NCI-H2107 treated with DMSO at 0.1 percent for 48 hours (cell line): ENCODE measurements around the gene ASAP2.

ENCODE experiments used
- DNase-seq: peaks from one replicate; lab custom pipeline; 2025; ENCODE audit not compliant: unreplicated experiment; lab: John Stamatoyannopoulos, UW

Gene ASAP2

GRCh38 chr2:9230051-9230802 lies 23.6 kb downstream of the ASAP2 start:
- no peak for DNase-seq

GRCh38 chr2:9230881-9231280 lies 24.3 kb downstream of the ASAP2 start:
- DNase-seq, result no peak

- no peak for DNase-seq
These were observed 24.9 kb downstream of the ASAP2 start for GRCh38 chr2:9231291-9232165.

- DNase-seq, result no peak
These were observed 25.5 kb downstream of the ASAP2 start for GRCh38 chr2:9232166-9232479.

- DNase-seq, result no peak
These were observed 26.3 kb downstream of the ASAP2 start for GRCh38 chr2:9232886-9233285.

- no peak for DNase-seq
These were observed 28.1 kb downstream of the ASAP2 start for GRCh38 chr2:9234680-9235146.

- DNase-seq, result no peak
These were observed 28.8 kb downstream of the ASAP2 start for GRCh38 chr2:9235147-9236044.

GRCh38 chr2:9236045-9236344 lies 29.4 kb downstream of the ASAP2 start:
- DNase-seq, result no peak

- no peak for DNase-seq
These were observed 30.3 kb downstream of the ASAP2 start for GRCh38 chr2:9236867-9237266.

- DNase-seq, result no peak
These were observed 31.2 kb downstream of the ASAP2 start for GRCh38 chr2:9237831-9238230.

GRCh38 chr2:9238591-9239326 lies 32.1 kb downstream of the ASAP2 start:
- no peak for DNase-seq

- DNase-seq, result no peak
These were observed 33.0 kb downstream of the ASAP2 start for GRCh38 chr2:9239616-9240015.

- DNase-seq, result no peak
These were observed 34.1 kb downstream of the ASAP2 start for GRCh38 chr2:9240745-9241144.

- no peak for DNase-seq
These were observed 34.6 kb downstream of the ASAP2 start for GRCh38 chr2:9241233-9241632.

- no peak for DNase-seq
These were observed 36.7 kb downstream of the ASAP2 start for GRCh38 chr2:9243357-9243756.

- DNase-seq, result no peak
These were observed 38.5 kb downstream of the ASAP2 start for GRCh38 chr2:9244985-9245544.

GRCh38 chr2:9247177-9247576 lies 40.6 kb downstream of the ASAP2 start:
- no peak for DNase-seq

GRCh38 chr2:9247786-9248185 lies 41.2 kb downstream of the ASAP2 start:
- no peak for DNase-seq

- DNase-seq, result no peak
These were observed 41.8 kb downstream of the ASAP2 start for GRCh38 chr2:9248363-9248762.

GRCh38 chr2:9249020-9249800 lies 42.6 kb downstream of the ASAP2 start:
- no peak for DNase-seq
